NCI-H187 (cell line): Measurements from ENCODE around the gene ANKRD20A1.
"Not testable (repeated sequence)": the region's sequence is repeated elsewhere in the genome, so short reads cannot be mapped to it uniquely, and the experiment has no call there.

Experiments
- DNase-seq, 2 experiments: peaks; one replicate each; lab custom pipeline; 2025; lab: John Stamatoyannopoulos, UW

The ANKRD20A1 gene

DNA sequence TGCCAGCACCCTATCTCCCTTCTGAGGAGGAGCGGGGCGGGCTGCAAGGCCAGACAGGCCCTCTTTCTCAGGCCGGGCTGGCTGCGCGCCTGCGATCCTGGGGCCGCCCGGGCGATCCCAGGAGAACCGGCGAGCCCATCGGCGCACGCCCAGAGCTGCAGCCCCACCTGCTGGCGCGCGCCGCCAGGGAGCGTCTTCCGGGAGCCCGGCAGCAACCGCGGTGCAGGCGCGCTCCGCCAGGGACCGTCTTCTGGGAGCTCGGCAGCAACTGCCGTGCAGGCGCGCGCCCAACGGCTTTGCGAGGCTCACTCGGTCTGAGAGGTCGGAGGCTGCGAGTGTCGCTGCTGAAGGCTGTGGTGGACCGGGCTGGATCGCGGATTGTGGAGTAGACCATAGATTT, at the start of gene ANKRD20A1:
TSS of gene ANKRD20A1 (plus strand) at position 61 of the 400 bp plus-strand sequence. CDS start 496 bp downstream, outside the sequence.
- DNase-seq = not testable (repeated sequence)

DNA sequence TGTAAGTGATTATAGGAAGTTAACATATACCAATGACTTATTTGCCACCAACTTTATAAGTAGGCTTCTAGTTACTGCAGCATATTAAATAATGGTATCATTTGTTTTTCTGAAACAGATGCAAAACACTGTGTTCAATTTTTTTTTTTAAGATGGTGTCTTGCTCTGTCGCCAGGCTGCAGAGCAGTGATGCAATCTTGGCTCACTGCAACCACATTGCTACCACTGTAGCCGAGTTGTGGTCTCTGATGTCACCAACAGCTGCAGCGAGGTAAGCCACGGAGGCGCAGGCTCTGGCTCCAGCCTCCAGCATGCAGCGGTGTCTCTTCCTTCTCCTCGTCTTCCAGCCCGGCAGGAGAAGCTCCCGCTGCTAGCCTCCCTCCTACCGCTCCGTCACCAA, 26.6 kb upstream of the ANKRD20A1 start:
- DNase-seq = not testable (repeated sequence)
